Measurements from ENCODE around the gene OSBPL5.
"Not testable (repeated sequence)": the region's sequence is repeated elsewhere in the genome, so short reads cannot be mapped to it uniquely, and the experiment has no call there.

Gene OSBPL5

GRCh38 chr11:3080104-3080503 lies 85.0 kb downstream of the OSBPL5 start:
- no peak for DNase-seq

GRCh38 chr11:3077846-3078440 lies 87.2 kb downstream of the OSBPL5 start:
- DNase-seq: no peak

GRCh38 chr11:3077189-3077836 lies 87.8 kb downstream of the OSBPL5 start:
- DNase-seq: no peak

- DNase-seq: no peak
Observed at GRCh38 chr11:3074912-3075589, 90.1 kb downstream of the OSBPL5 start.

GRCh38 chr11:3073029-3073435 lies 92.1 kb downstream of the OSBPL5 start:
- no peak for DNase-seq

GRCh38 chr11:3069425-3069824 lies 95.7 kb downstream of the OSBPL5 start:
- no peak for DNase-seq

- not testable (repeated sequence) for DNase-seq
Observed at GRCh38 chr11:3066308-3066707, 98.8 kb downstream of the OSBPL5 start.

- not testable (repeated sequence) for DNase-seq
Observed at GRCh38 chr11:3064709-3065108, 100.4 kb downstream of the OSBPL5 start.

GRCh38 chr11:3063876-3064275 lies 101.2 kb downstream of the OSBPL5 start:
- not testable (repeated sequence) for DNase-seq

GRCh38 chr11:3063432-3063831 lies 101.7 kb downstream of the OSBPL5 start:
- not testable (repeated sequence) for DNase-seq

- no peak for DNase-seq
Observed at GRCh38 chr11:3060436-3061025, 104.6 kb downstream of the OSBPL5 start.

- DNase-seq: no peak
Observed at GRCh38 chr11:3058753-3059664, 106.1 kb downstream of the OSBPL5 start.

- peak; percentile 94 for DNase-seq
Observed at GRCh38 chr11:3057069-3057963, 107.8 kb downstream of the OSBPL5 start, which contains the start of gene CARS1. TSS of gene CARS1 (minus strand) at chr11:3057423. CDS start at chr11:3057367, 56 bp downstream.

GRCh38 chr11:3056296-3057068 lies 108.6 kb downstream of the OSBPL5 start:
- DNase-seq: peak; percentile 24

GRCh38 chr11:3055891-3056290 lies 109.2 kb downstream of the OSBPL5 start:
- DNase-seq: no peak

- no peak for DNase-seq
Observed at GRCh38 chr11:3052567-3052966, 112.5 kb downstream of the OSBPL5 start.

- DNase-seq: no peak
Observed at GRCh38 chr11:3052109-3052479, 113.0 kb downstream of the OSBPL5 start.

GRCh38 chr11:3051196-3052108 lies 113.7 kb downstream of the OSBPL5 start:
- DNase-seq: no peak

GRCh38 chr11:3050386-3051195 lies 114.5 kb downstream of the OSBPL5 start:
- DNase-seq: no peak
